ENCODE data around the gene MYBPC2.
A peak's percentile ranks its signal among the peaks of the same experiment; 100 is the strongest.

Gene MYBPC2

DNA sequence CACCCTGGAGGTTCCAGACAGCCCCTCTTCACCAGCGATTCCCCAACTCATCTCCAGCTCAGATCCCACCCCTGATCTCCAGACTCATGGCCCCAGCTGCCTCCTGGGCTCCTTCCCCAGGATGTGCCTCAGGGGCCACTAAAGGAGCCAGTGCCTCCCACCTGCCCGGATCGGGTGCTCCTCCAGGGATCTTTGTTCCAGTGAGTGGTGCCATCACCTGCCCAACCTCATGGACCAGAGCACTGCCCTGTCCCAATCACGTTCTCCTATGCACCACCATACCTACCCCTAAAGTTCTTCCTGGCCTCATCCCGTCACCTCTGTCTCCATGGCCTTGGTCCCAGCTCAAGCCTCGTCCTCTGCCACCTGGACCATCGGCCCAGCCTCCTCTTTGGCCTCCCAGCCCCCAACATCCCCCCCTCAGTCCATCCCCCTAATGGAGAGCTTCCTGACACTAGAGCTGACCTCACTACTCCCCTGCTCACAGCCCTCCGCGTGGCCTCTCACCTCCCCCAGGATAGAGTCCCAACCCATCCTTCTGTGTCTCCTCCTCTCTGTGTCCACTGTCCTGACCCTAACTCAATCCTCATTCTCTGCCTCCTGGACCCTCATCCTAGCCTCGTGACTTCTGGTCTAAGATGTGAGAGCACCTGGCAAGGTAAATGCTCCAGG is 52.7 kb downstream of the MYBPC2 start:
- DNase-seq: no peak

DNA sequence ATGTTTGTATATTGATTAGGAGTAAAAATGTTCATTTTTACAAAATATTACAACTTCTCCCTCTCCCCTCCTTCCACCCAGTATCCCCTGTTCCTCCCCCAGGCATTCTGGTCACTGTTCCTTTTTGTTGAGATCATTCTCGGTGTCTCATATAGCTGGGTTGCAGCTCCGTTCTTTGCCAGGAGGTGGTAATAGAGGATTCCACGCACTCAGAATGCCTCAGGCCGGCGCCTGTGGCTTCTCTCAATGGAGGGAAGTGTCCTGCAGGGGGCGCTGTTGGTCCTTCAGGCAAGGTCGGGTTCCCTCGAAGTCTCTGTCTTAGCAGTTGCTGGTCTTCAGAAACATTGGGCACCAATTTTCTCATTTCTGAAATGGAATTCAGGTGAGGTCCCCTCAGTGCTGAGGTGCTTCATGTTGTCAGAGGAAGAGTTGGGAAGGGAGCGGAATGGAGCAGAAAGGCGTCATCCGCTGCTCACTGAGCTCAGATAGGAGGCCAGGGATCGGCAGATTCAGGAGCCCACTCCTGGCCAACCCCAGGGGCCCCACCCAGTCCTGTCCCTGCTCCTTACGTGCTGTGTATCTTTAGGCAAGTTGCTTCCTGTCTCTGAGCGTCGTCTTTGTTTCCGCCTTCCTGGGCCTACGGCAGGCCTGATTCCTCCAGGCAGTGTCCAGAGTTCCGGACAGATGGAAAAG is 54.3 kb downstream of the MYBPC2 start:
- DNase-seq: peak; percentile 2

DNA sequence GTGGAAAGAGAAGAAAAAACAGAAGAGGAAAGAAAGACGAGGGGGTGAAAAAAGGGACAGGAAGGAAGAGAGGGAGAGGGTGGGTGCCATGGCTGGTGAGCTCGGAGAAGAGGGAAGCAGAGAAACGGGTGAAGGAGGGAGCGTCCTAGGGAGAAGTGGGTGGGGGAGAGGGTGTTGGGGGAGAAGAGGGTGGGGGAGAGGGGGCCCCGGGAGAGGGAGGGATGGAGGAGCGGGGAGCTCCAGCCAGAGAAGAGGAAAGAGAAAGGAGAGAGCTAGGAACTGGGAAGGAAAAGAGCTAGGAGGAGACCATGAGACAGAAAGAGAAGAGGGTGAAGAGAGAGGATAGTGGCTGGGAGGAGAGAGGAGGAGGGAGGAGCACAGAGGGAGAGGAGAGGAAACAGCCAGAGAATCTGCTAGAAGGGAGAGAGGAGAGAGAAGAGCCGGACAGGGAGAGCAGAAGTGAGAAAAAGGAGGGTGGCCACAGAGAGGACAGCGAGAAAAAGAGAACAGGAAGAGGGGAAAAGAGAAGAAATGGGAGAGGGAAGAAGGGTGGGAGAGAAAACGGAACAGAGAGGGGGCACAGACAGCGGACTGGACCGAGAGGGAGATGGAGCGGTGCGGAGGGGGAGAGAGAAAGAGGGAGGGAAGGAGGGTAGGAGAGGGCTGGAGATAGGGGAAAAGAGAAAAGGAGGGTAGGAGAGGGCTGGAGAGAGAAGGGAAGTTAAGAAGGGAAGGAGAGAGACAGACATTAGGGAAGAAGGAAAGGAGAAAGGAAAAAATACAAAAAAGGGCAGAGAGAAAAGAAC is 55.9 kb downstream of the MYBPC2 start:
- no peak for DNase-seq

DNA sequence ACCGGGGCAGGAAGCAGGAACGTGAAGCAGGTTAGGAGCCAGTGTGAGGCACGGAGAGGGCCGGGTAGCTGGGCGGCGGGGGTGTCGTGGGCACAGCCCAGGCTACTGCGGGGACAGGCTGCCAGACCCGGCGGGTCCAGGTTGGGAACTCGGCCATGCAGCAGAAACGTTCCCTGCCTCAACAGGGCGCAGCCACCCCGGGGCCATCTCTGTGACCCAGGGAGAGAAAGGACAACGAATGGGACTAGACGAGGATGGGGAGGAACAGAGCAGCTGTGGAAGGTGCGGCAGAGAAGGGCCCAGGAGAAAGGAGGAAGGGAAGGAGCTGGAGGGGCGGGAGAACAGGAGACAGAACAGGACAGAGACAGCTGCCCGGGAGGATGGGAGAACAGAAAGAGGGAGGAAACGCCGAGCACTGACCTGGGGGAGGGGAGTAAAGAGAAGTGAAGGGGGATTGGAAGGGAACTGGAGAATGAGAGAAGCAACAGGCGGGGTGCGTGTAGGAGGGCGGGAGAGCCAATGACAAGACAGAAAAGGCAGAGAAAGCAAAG is 56.8 kb downstream of the MYBPC2 start:
- no peak for DNase-seq

DNA sequence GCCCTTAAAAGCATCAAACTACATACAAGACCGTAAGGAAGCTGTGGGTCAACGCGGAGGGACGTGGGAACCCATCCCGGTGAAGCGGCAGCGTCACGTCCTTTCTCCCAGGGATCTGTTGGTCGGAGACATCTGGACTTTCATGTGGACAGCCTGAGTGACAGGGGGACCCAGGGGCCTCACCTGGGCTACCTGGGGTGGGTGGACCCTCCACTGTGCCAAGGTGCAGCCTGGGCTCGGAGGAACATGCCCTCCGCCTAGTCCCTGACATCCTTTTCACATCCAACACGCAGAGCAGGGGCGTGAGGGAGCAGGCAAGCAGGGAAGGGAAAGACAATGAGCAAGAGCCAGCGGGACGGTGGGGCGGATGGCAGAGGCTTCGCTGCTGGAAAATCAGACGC is 57.7 kb downstream of the MYBPC2 start:
- DNase-seq: no peak

DNA sequence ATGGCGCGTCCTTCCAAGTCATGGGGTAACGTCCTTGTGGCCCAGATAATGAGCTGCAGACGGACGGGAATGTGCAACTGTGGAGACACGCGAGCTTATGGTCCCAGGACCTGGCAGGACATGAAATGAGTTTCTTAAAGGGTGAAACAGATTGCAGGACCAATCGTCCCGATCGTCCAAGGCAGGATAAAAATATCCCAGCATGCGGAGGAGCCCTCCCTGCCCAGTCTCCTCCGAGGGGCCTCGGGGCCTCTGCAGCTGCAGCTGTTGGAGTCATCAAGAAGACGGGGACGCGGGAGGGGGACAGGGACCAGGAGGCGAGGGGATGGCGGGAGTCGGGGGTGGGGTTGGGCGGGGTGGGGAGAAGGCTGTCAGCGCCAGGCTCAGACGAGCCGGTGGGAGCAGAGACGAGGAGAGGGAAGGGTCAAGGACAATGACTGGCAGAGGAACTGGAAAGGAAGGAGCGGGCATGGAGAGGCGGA is 58.3 kb downstream of the MYBPC2 start:
- DNase-seq: no peak

DNA sequence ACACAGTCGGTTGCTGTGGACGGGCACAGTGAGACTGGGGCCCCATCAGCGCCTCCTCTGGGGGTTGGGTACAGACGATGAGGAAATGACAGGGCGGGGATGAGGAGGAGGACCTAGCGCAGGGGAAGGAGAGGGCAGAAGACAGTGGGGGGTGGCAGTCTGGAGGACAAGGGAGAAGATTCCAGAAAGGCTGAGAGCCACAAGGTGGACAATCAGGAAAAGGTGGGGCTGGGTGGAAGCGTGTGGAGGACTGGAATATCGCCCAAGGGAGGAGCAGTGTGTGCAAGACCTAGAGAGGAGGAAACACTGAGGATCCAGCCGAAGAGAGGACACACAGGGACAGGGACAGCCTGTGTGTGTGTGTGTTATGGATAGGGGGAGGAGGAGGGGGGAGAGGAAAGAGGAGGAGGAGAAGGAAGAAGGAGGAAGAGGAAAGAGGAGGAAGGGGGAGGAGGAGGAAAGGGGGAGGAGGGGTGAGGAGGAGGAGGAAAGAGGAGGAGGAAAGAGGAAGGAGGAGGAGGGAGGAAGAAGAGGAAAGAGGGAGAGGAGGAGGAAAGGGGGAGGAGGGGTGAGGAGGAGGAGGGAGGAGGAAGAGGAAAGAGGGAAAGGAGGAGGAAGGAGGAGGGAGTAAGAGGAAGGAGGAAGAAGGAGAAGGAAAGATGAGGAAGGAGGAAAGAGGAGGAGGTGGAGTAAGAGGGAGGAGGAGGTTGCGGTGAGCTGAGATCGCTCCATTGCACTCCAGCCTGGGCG is 59.8 kb downstream of the MYBPC2 start:
- DNase-seq: no peak

DNA sequence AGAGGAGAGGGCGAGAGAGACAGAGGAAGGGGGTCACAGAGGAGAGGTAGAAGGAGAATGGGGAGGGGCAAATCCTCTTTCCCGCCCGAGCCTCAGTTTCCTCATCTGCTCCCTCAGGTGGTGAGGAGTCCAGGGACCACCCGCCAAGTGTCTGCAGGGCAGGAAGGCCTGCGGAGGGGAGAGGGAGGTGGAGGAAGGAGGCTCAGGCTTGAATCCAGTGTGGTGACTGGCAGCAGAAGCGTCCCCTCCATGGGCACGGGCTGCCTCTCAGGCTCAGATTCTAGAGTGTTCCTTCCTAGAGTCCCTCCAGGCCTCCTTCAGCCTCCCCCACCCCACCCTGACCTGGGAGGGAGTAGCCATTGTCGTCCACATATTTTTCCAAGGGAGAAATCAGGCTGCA is 60.5 kb downstream of the MYBPC2 start:
- DNase-seq: no peak

DNA sequence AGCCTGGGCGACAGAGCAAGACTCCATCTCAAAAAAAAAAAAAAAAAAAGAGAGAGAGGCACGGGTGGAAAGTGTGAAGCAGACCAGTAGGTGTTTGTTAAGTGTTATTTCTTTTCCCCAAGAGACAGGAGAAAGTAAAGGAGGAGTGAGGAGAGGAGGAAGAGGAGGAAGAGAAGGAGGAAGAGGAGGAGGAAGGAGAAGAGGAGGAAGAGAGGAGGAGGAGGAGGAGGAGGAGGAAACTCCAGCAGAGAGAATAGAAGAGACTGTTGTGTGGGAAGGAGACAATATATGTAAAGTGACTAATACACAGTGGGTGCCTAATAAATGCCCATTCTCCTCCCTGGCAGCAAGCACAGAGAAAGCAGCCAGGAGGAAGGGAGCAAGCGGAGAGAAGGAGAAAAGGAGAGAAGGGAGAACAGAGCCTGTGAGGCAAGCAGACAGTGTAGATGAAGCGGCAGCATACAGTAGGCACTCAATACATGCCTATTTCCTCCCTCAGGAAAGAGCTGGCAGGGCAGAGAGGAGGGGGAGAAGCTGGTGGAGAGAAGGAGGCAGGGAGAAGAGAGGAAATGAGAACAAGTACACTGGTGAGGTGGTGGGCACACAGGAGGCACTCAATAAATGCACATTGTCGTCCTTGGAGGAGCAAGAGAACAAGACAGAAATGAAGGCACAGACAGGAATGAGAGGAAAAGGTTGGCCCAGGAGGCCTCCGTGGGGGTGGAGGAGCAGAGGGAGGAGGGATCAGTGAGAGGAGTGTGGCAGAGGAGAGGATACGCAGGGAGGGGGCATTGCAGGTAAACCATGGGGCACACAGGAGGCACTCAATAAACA is 61.7 kb downstream of the MYBPC2 start:
- no peak for DNase-seq

DNA sequence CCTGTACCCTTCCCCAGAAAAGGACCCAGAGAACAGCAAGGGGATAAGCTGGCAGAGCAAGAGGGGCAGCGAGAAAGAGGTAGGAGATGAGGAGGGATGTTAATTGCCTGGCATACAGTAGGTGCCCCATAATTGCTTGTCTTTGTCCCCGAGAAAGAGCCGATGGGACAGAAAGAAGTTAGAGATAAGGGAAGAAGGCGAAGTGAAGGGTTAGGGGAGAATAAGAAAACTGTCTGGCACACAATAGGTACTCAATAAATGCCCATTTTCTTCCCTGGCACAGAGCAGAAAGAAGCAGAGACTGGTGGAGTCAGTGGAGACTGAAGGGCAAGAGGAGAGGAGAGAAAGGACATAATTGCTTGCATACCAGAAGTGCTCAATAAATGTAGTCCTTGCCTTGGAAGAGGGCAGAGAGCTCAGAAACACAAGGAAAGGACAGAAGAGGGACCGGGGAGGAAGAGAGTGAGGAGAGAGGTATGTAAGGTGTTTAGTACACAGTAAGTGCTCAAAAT is 62.4 kb downstream of the MYBPC2 start:
- no peak for DNase-seq

DNA sequence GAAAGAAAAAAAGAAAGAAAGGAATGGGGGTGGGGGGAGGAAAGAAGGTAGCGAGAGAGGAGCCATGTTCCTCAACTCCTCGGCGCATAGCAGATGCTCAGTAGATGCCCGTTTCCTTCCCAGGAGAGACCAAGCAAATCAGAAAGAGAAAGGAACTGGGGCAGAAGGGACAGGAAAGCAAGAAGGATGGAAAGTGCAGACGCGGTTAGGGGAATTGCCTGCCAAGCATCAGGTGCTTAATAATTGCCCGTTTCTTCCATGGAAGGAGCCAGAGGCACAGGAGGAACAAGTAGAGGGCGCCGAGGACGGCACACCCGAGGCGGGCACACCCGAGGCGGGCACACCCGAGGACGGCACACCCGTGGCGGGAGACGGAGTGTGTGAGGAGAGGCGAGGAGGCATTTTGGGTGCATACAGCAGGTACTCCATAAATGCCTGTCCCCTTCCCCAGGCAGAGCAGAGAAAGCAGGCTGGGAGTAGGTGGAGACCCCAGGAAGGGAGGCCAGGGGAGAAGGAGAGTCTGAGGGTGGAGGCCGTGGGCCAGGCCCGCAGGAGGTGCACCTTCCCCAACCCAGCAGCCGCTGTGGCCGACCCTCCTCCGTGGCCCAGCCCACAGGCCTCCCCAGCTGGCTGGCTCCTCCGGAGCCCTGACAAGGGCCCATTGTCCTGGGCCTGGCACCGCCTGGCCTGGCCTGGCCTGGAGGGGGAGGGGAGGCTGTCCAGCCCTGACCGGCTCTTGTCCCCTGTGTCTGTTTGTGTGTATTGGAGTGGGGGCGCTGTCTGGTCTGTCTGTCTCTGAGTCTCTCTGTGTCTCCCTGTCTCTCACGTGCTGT is 63.7 kb downstream of the MYBPC2 start:
- DNase-seq: no peak

DNA sequence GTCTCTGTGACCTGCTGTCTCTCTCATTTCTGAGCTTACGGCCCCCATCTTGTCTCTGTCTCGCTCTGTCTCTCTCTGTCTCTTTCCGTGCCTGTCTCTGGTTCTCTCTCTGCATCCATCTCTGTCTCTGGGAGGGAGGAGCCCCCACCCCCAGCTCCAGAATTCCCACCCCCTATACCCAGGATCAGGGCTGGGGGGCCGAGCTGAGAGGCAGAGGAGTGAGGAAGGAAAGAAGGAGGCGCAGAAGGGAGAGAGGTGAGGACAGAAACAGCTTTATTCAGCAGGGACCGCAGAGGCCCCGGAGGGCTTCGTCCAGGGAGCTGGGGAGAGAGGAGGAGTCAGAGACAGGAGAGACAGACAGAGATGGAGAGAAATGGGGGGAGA is 64.3 kb downstream of the MYBPC2 start:
- DNase-seq: no peak

DNA sequence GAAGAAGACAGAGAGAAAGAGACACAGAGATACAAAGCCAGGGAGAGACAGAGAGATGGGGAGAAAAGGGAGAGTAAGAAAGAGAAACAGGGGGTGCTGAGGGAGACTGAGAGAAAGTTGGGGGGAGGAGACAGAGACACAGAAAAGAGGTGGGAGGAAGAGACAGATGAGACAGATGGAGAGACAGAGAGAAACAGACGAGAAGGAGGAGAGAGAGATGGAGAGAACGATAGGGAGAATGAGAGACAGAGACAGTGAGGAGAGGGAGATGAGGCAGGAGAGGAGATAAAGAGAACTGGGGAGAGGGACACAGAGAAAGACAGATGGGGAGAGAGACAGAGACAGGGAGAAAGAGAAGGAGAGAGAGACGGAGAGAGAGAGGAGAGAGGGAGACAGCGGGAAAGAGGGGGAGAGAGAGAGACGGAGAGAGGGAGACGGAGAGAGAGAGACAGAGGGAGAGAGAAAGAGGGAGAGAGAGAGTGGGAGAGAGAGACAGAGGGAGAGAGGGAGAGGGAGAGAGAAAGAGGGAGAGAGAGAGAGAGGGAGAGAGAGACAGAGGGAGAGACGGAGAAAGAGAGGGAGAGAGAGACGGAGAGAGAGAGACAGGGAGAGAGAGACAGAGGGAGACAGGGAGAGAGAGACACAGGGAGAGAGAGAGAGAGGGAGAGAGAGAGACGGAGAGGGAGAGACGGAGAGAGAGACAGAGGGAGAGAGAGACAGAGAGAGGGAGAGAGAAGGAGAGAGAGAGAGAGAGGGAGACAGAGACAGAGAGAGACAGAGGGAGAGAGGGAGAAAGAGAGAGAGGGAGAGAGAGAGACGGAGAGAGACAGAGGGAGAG is 65.7 kb downstream of the MYBPC2 start:
- no peak for DNase-seq

DNA sequence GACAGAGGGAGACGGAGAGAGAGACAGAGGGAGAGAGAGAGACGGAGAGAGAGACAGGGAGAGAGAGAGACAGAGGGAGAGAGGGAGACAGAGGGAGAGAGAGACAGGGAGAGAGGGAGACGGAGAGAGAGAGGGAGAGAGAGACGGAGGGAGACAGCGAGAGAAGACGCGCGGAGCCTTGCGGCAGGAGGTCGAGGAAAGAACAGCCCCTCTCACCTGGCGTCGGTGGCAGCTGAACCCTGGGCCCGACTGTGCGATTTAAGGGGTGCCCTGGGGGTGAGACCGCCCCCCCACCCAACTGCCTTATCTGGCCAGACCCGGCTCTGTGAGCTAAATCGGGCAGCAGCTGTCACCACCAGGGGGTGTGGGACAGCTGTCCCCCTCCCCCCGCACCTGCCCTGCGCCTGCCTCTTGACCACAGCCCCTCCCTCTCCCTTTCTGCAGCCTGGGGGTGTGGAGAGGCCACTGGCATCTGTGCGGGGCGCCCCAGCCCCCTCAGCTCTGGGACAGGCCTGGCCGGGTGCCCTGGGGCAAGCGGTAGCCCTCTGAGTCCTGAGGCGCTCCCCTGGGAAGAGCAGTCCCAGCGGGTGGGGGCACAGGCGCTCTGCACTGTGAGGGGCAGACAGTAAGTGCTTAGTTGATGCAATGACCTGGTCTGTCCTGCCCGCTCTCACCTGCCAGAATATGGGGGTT is 67.5 kb downstream of the MYBPC2 start:
- no peak for DNase-seq

DNA sequence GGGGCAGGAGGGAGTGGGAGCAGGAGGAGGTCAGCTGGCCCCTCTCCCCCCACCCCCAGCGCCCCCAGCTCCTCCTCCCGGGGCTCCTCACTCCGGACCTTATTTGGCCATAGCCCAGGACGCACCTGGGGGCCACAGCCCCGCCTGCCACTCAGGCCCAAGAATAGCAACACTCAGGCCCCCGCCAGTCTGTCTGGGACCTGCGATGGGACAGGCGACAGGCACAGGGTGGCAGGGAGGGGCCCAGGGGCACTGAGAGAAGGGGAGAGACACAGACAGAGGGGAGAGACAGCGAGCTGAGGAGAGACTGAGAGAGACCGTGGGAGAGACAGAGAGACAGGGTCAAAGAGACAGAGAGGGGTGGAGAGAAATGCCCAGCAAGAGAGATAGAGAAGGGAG is 68.1 kb downstream of the MYBPC2 start:
- no peak for DNase-seq

DNA sequence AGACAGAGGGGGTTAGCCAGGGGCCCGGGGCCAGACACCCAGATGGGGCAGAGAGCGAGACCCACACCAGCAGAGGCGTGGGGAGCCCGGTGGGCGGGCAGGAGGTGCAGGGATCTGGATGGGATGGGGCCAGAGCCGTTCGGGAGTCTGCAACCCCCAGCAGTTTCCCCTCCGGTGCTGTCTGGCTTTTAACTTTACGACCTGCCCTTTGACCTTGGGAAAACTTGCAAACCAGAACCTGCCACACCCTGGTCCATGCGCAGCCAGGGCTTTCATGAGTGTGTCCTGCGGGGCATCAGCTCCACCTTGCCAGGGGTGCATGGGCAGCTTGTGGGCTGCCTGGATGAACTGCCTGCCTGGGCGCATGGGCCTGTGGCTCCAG is 68.5 kb downstream of the MYBPC2 start:
- no peak for DNase-seq

DNA sequence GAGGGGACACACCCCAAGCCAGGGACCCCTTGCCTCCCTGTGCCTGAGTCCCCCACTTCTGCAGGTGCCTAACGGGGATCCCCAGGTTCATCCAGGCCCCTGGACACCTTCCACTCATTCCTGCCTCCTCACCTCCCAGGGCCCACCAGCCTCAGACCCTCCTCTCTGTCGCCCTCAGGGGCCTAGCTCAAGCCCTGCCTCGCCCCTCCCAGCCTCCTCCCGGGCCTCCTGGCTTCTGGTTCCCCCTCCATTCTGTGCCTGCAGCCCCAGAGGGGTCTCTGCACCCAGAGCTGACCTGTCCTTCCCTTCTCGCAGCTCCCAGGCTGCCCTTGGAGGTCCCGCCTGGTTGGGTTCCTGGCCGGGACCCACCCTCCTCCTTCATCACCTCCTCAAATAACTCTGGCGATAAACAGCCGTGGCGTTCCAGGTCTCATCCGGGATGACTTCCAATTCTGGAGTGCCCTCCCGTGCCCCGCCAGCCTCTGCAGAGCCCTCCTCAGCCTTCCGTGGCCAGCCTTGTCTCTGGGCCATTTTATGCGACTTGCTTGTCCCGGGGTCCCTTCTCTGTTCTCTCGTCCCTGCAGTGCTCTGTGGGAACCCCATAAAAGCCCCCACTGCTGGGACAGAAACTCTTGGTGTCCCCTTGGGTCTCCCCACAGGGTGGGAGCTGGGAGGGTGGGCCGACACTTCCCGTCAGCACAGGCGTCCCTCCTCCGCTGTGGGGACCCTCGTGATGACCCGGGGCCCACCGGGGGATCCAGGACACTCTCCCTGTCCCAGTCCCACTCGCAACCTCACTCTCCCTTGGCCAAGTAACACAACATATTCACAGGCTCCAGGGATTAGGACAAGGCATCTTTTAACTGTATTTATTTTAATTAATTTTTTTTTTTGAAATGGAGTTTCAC is 69.1 kb downstream of the MYBPC2 start:
- no peak for DNase-seq

Data from kidney glomerular epithelial cell (primary cell).